HUES64 (cell line): ENCODE results near the gene MCTP1.
"Not testable (repeated sequence)": the region's sequence is repeated elsewhere in the genome, so short reads cannot be mapped to it uniquely, and the experiment has no call there.

Experiments
- H3K27ac ChIP-seq: 2 replicates; pipeline ENCODE4 v1.7.0; 2013; ENCODE audit warnings: low read depth, low read length, inconsistent platforms
- H3K27me3 ChIP-seq: 2 replicates; pipeline ENCODE4 v1.6.1; 2013; ENCODE audit warnings: mild to moderate bottlenecking, low read length; ENCODE audit not compliant: insufficient read depth
- H3K36me3 ChIP-seq: 2 replicates; pipeline ENCODE4 v1.6.1; 2013; ENCODE audit warnings: mild to moderate bottlenecking, low read length; ENCODE audit not compliant: insufficient read depth
- H3K4me1 ChIP-seq: 2 replicates; pipeline ENCODE4 v1.6.1; 2013; ENCODE audit warnings: mild to moderate bottlenecking, low read length, moderate library complexity; ENCODE audit not compliant: insufficient read depth
- H3K4me3 ChIP-seq: 2 replicates; pipeline ENCODE4 v1.5.1; 2013; ENCODE audit warnings: mild to moderate bottlenecking, low read length, moderate library complexity
- H3K9ac ChIP-seq: 2 replicates; pipeline ENCODE4 v1.6.1; 2013; ENCODE audit warnings: mild to moderate bottlenecking, low read depth, low read length
- H3K9me3 ChIP-seq: 2 replicates; pipeline ENCODE4 v1.6.1; 2013; ENCODE audit warnings: low read depth, low read length; ENCODE audit not compliant: insufficient read depth
- WGBS: fragments of 150-250, 120-280 bp; methylation state at CpG from one replicate; pipeline ENCODE4 v1.1.7; 2013; ENCODE audit warnings: missing lambda C conversion rate; 5-methylcytosine and 5-hydroxymethylcytosine counted together

The MCTP1 gene

GRCh38 chr5:95027151-95027721, 257.7 kb downstream of the MCTP1 start:
- Histone ChIP-seq H3K9ac (no peak overlapping the region), H3K27ac (no peak overlapping the region), H3K4me3 (no peak overlapping the region), H3K9me3 (no peaks in the 10 kb centered on the region), H3K27me3 (no peaks in the 10 kb centered on the region), H3K36me3 (no peaks in the 10 kb centered on the region), H3K4me1 (peaks cover 3% of the 10 kb centered on the region; the same call in 1 of the 2 replicates)
- WGBS: 95% methylated on average over 5 of the region's 5 CpGs

- H3K9me3 ChIP-seq: no peaks in the 10 kb centered on the region
- no peak overlapping the region for H3K9ac ChIP-seq
- 100% methylated on average over 2 of the region's 2 CpGs for WGBS
- H3K4me1 ChIP-seq: peaks cover 3% of the 10 kb centered on the region; the same call in 1 of the 2 replicates
- no peak overlapping the region for H3K27ac ChIP-seq
- no peaks in the 10 kb centered on the region for H3K27me3 ChIP-seq
- no peaks in the 10 kb centered on the region for H3K36me3 ChIP-seq
- H3K4me3 ChIP-seq: no peak overlapping the region
Measured at GRCh38 chr5:95026718-95027117, 258.2 kb downstream of the MCTP1 start.

- no peaks in the 10 kb centered on the region for H3K36me3 ChIP-seq
- H3K27me3 ChIP-seq: no peaks in the 10 kb centered on the region
- H3K4me1 ChIP-seq: peaks cover 3% of the 10 kb centered on the region; the same call in 1 of the 2 replicates
- H3K9me3 ChIP-seq: no peaks in the 10 kb centered on the region
- no peak overlapping the region for H3K4me3 ChIP-seq
- WGBS: 96% methylated on average over 5 of the region's 5 CpGs
- no peak overlapping the region for H3K27ac ChIP-seq
- H3K9ac ChIP-seq: no peak overlapping the region
Measured at GRCh38 chr5:95022967-95023695, 261.8 kb downstream of the MCTP1 start.

GRCh38 chr5:95020345-95020744, 264.5 kb downstream of the MCTP1 start:
- 0% methylated on average over 1 of the region's 1 CpG for WGBS
- Histone ChIP-seq H3K27me3 (no peaks in the 10 kb centered on the region), H3K36me3 (no peaks in the 10 kb centered on the region), H3K27ac (no peak overlapping the region), H3K4me1 (no peaks in the 10 kb centered on the region), H3K9ac (no peak overlapping the region), H3K4me3 (no peak overlapping the region), H3K9me3 (no peaks in the 10 kb centered on the region)

- Histone ChIP-seq H3K27me3 (no peaks in the 10 kb centered on the region), H3K4me3 (no peak overlapping the region), H3K9ac (no peak overlapping the region), H3K27ac (no peak overlapping the region), H3K9me3 (no peaks in the 10 kb centered on the region), H3K36me3 (no peaks in the 10 kb centered on the region), H3K4me1 (no peaks in the 10 kb centered on the region)
- 100% methylated on average over 1 of the region's 2 CpGs for WGBS
Measured at GRCh38 chr5:95018946-95019345, 265.9 kb downstream of the MCTP1 start.

- Histone ChIP-seq H3K4me3 (no peak overlapping the region), H3K36me3 (no peaks in the 10 kb centered on the region), H3K27ac (no peak overlapping the region), H3K9ac (no peak overlapping the region), H3K27me3 (no peaks in the 10 kb centered on the region), H3K4me1 (no peaks in the 10 kb centered on the region), H3K9me3 (no peaks in the 10 kb centered on the region)
- WGBS: 89% methylated on average over 1 of the region's 1 CpG
Measured at GRCh38 chr5:95018511-95018910, 266.4 kb downstream of the MCTP1 start.

- no peak overlapping the region for H3K27ac ChIP-seq
- WGBS: 96% methylated on average over 2 of the region's 2 CpGs
- H3K36me3 ChIP-seq: no peaks in the 10 kb centered on the region
- H3K4me1 ChIP-seq: peaks cover 8% of the 10 kb centered on the region; the same call in 1 of the 2 replicates
- H3K4me3 ChIP-seq: no peak overlapping the region
- H3K27me3 ChIP-seq: no peaks in the 10 kb centered on the region
- H3K9ac ChIP-seq: no peak overlapping the region
- peaks cover 12% of the 10 kb centered on the region for H3K9me3 ChIP-seq
Measured at GRCh38 chr5:95009812-95010211, 275.1 kb downstream of the MCTP1 start.

GRCh38 chr5:95007921-95008597, 276.8 kb downstream of the MCTP1 start:
- Histone ChIP-seq H3K36me3 (no peaks in the 10 kb centered on the region), H3K4me3 (no peak overlapping the region), H3K4me1 (peaks cover 8% of the 10 kb centered on the region; the same call in 1 of the 2 replicates), H3K27ac (no peak overlapping the region), H3K9me3 (peaks cover 30% of the 10 kb centered on the region), H3K27me3 (no peaks in the 10 kb centered on the region), H3K9ac (no peak overlapping the region)
- WGBS: 89% methylated on average over 4 of the region's 4 CpGs

- Histone ChIP-seq H3K9me3 (peaks cover 35% of the 10 kb centered on the region), H3K4me3 (no peak overlapping the region), H3K9ac (no peak overlapping the region), H3K4me1 (peaks cover 8% of the 10 kb centered on the region; the same call in 1 of the 2 replicates), H3K27ac (no peak overlapping the region), H3K36me3 (no peaks in the 10 kb centered on the region), H3K27me3 (no peaks in the 10 kb centered on the region)
- no CpG with 5 or more reads among the region's 1 CpG for WGBS
Measured at GRCh38 chr5:95005811-95006210, 279.1 kb downstream of the MCTP1 start.

- H3K27me3 ChIP-seq: no peaks in the 10 kb centered on the region
- peaks cover 19% of the 10 kb centered on the region for H3K4me1 ChIP-seq
- peaks cover 11% of the 10 kb centered on the region for H3K9me3 ChIP-seq
- H3K9ac ChIP-seq: no peak overlapping the region
- WGBS: 74% methylated on average over 6 of the region's 7 CpGs
- no peak overlapping the region for H3K27ac ChIP-seq
- no peaks in the 10 kb centered on the region for H3K36me3 ChIP-seq
- H3K4me3 ChIP-seq: no peak overlapping the region
Measured at GRCh38 chr5:94998670-94999069, 286.2 kb downstream of the MCTP1 start.

- not testable (repeated sequence) for H3K9me3 ChIP-seq, H3K36me3 ChIP-seq, H3K27ac ChIP-seq, H3K9ac ChIP-seq, H3K27me3 ChIP-seq, H3K4me3 ChIP-seq
- peaks cover 23% of the 10 kb centered on the region for H3K4me1 ChIP-seq
- WGBS: 91% methylated on average over 2 of the region's 2 CpGs
Measured at GRCh38 chr5:94994537-94994936, 290.4 kb downstream of the MCTP1 start.
